ENCODE data around the gene NUDCD3.

GRCh38 chr7:44534501-44534900 is 44.0 kb upstream of the NUDCD3 start:
- peak; percentile 98 for TF ChIP-seq CTCF (IDR thresholded peaks at IDR 0.05; ENCODE audit: low read depth, low read length, poor library complexity, severe bottlenecking)
- no peak for TF ChIP-seq EZH2phosphoT487 (IDR thresholded peaks at IDR 0.05; ENCODE audit: borderline replicate concordance, low read length)
